C1 segment of cervical spinal cord (tissue), 14 donors: ENCODE data around the gene CDH24.

Experiments used
- DNase-seq, 14 donors: peaks; one replicate each; lab custom pipeline; 2025; lab: John Stamatoyannopoulos, UW

The CDH24 gene

GRCh38 chr14:23043754-23044153 lies 13.6 kb downstream of the CDH24 start:
- no peak for DNase-seq

- no peak for DNase-seq
These were observed 14.2 kb downstream of the CDH24 start for GRCh38 chr14:23043145-23043544.

GRCh38 chr14:23042162-23042965 lies 15.0 kb downstream of the CDH24 start, which contains the start of gene PSMB11:
Gene PSMB11 (plus strand): TSS chr14:23042212. CDS start chr14:23042226, 14 bp downstream.
- DNase-seq = no peak

GRCh38 chr14:23041729-23042128 lies 15.6 kb downstream of the CDH24 start:
- no peak for DNase-seq

DNA sequence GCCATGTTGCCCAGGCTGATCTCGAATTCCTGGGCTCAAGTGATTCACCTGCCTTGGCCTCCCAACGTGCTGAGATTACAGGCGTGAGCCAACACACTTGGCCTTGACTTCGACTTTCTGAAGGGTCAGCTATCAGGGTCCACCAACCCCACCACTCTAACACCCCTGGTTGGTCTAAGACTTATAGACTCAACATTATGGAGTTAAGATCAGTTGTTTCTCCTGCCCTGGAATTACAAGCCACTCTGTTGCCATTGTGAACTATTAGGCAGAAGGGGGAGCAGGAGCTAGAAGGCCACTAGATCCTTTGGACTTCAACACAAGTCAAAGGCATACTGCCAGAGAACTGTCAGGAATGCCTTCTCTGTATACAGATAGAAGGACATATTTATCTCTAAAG lies 17.2 kb downstream of the CDH24 start:
- DNase-seq = no peak

DNA sequence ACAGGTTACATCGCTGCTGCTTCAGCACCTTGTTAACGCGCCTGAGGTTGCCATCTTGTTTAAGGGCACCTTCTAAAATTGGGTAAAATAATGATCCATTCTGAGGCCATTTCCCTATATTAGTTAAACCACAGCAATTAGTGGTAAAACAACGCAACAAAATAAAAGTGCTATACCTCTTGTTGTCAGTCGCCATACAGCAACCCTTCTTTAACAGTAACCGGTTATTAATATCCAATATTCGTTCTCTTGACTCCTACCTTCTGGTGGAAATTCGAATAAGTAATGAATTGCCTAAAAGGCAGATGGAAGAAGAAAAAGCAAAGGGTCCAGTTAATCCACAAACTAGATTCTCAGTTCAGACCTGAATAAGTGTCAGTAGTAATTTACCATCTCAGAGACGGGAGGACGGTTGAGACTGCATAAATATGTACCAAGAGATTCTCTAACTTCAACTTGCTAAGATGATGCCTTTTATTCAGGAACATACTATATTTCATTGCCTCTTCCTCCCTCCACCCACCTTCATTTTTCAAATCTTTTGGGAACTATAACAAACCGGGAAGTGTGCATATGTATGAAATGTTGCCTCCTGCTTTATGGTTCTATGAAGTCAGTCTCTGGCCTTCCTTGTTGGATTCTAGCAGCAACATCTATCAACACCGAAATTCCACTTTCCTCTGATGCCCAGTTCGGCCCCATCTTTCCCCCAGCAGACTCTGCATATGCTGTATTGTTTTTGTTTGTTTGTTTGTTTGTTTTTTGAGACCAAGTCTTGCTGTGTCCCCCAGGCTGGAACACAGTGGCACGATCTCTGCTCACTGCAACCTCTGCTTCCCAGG lies 21.8 kb downstream of the CDH24 start:
- DNase-seq = no peak

GRCh38 chr14:23034498-23035302 lies 22.6 kb downstream of the CDH24 start, which contains the start of gene PSMB5:
Gene PSMB5 (minus strand): TSS chr14:23034900. CDS start chr14:23034881, 19 bp downstream.
- no peak for DNase-seq

DNA sequence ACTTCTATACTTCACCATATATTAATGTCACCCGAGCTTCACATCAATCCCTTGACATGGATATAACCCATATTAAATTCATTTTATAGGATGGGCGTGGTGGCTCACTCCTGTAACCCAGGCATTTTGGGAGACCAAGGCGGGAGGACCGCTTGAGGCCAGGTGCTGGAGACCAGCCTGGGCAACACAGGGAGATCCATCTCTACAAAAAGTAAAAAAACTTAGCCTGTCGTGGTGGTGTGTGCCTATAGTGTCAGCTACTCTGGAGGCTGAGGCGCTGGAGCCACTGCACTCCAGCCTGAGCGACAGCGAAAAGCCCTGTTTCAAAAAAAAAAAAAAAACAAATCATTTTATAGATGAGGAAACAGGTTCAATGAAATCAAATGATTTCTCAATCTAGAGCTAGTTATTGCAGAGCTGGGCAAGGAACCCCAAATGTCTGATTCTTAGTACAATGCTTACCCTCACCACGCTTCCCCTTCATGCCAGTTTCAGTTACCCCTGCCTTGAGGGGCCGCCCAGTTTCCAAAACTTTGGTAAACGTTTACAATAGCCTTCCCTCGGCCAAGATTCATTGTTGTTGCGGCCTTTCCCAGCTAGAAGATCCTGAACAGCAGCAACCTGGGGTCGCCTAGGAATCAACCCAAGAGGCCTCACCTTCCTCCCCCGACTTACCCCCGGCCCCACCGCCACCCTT lies 23.4 kb downstream of the CDH24 start:
- no peak for DNase-seq

DNA sequence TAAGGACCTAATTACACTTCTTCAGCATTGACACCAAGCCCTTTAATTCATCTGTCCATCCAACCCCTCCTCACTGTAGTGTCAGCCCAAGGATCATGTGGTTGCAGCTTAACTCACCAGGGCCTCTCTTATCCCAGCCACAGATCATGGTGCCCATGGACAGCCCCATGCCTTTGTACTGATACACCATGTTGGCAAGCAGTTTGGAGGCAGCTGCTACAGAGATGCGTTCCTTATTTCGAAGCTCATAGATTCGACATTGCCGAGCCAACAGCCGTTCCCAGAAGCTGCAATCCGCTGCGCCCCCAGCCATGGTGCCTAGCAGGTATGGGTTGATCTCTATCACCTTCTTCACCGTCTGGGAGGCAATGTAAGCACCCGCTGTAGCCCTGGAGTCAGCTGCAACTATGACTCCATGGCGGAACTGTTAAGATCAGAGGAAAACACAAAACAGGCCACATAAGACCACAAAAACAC lies 24.0 kb downstream of the CDH24 start:
- no peak for DNase-seq

DNA sequence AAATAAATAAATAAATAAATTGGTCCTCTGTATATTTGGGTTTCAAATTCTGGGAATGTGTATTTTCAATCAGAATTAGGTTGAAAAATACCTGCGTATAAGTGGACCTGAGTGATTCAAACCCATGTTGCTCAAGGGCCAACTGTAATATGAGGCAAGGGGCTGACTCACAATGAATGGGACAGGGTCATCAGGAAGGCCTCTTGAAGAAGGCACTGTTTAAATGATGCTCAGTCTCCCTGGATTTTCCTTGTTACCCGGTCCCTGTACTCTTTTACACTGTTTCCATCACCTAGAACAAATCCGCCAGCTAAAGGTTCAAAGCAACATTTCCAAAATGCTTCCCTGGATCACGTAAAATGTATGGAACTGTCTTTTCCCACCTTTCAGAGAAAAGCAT lies 26.4 kb downstream of the CDH24 start:
- DNase-seq = no peak

DNA sequence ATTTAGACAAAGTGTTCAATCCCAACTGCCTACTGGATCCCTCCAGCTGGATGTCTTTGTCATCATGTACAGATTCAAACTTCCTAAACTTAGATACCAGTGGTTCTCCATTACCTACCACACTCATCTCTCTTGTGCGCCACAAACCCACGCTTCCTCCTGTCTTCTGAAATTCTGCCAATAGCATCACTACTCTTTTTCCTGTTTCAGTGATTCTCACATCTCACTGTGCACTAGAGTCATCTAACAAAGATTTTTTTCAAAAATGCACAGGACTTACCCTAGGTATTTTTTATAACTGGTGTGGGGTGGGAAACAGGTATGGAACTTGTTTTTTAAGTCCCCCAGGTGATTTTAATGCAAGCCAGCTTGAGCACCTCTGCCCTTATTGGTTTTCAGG lies 28.5 kb downstream of the CDH24 start:
- no peak for DNase-seq

DNA sequence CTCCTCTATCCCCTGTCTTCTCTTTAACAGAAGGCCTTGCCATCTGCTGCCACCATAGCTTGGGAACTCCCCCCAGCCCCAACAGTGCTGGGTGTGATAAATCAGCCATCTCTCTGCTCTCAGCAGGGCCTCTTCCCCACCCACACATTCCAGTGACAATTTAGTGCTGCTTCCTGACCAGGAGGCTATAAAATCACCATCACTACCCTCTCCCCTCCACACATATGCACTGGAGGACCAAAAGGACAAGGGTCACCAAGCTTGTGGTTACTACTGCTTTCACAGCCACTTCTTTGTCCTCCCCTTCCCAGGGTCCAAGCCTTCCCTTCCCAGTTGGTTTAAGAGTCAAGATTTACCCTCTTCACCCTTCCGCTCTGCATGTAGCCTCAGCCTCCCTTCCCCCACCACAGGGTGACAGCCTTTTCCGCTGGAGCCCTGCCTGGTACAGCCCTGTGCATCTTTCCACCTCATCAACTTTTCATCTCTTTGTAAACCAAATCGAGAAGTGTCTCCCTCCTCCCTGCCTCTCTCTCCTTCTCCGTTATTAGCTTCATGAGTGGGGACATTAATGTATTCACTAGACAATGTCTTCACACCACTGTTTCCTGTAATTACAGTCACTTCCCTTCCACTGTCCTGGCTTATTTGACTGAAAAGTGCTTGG lies 32.0 kb downstream of the CDH24 start:
- DNase-seq = no peak

- no peak for DNase-seq
These were observed 32.7 kb downstream of the CDH24 start for GRCh38 chr14:23024612-23025075.

DNA sequence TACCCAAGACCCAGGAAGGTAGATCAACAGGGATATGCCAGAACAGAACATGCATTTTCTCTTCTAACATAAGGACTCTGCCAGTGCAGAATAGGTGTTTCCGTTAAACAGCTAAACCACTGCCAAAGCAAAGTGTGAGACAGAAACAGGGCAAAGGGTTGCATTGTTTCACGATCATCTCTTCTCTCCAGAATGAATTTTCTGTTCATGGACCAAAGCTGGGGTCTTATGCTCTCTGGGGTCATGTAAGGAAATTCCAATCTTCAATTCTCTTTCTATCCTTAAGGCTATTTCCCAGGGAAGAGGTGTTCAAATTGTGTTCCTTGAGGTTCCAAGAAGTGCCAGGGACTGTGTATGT lies 33.5 kb downstream of the CDH24 start:
- no peak for DNase-seq

DNA sequence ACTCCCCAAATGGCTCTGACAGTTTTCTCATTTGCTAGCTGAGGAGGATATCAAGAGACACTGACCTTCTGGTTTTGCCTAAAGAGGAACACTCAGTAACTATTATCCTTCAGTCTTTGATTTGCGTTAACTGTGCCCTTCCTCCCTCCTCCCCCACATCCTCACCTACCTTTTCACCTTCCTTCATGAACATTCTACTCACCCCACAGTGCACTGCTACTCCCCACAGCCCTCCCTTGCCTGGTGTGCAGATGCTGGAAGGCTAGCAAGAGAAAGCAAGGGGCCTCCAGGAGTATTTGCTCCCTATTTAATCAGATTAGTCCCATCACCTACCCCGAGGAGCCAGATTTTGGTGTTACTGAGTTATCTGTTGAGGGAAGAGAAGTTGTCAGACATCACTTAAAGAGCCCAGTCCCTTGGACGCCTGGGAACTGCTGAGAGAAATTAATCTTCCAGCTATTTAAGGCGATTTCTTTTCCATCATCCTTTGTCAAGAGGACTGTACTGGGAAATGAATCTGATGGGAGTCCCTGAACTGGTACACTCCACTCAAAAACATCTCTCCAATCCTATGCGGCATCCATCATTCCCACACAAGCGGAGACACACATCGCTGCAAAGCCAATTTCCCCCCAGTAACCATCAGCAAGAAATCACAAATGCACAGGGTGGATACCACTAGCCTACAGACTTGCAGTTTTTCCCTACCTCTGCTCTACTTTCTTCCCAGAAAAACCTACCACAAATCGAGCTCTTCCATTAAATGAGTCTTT lies 34.1 kb downstream of the CDH24 start:
- DNase-seq = no peak

- no peak for DNase-seq
These were observed 35.4 kb downstream of the CDH24 start for GRCh38 chr14:23021889-23022442.

GRCh38 chr14:23021434-23021833 lies 35.9 kb downstream of the CDH24 start:
- no peak for DNase-seq

DNA sequence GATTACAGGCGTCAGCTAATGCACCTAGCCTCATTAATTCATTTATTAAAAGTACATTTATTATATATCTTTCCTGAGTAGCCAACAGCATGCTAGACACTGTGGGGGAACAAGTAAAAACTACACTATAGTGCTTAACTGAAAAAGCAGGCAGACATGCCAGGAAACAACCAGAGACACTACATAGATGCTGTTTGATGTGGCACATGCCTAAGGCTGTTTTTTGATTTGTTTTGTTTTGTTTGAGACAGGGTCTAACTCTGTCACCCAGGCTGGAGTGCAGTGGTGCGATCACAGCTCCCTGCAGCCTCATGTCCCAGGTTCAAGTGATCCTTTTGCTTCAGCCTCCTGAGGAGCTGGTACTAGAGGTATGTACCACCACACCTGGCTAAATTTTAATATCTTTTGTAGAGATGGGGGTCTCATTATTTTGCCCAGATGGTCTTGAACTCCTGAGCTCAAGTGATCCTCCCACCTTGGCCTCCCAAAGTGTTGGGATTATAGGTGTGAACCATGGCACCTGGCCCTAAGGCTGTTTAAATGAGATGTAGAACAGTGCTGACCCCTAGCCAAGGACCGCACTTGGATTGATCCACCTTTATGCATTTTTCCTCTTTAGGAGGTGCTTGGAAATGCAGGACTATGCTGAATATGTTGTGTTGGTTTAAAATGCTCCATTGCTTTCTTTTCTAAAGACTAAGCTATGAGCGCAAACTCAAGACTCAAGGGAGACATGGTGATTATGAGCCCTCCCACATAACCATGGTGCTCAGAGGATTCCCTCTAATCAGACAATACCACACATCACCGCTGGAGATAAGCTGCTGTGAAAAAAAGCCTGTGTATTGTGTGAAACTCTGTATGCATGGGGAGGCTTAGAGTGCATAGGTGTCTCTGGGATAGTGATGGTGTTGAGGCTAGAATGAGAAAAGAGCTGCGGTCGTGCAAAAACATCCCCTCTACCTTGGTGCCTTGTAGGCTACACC lies 36.9 kb downstream of the CDH24 start:
- DNase-seq = no peak
